Measurements from ENCODE around the gene ATP2C1.
A peak's percentile ranks its signal among the peaks of the same experiment; 100 is the strongest.

The ATP2C1 gene

DNA sequence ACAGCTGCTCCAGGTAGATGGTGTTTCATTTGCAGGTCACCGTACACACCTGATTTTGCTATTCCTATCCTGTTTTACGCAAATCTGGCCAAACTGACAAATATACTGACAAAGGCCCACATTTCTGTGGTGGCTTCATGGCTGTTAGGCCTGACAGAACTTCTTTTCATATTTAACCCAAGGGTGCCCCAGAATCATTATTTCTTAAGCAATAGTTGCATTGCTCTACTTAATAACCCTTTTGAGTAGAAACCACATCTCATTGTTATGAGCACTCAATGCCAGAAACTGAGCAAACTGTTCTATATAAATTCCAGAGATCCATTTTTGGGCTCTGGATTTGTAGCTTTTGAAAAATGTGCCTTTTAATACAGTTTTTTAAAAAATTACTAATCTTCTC, 113.4 kb downstream of the ATP2C1 start:
- H3K9me3 Mint-ChIP-seq: no peaks in the 10 kb centered on the region
- no peak overlapping the region for H3K27ac Mint-ChIP-seq
- no peak overlapping the region for H3K4me3 Mint-ChIP-seq
- peaks cover 22 to 50% of the 10 kb centered on the region in 2 donors for H3K36me3 Mint-ChIP-seq
- ATAC-seq (replicated peaks) (no peak), DNase-seq (no peak)
- H3K27me3 Mint-ChIP-seq: no peaks in the 10 kb centered on the region
- H3K4me1 Mint-ChIP-seq: peaks cover 5% of the 10 kb centered on the region in 2 donors

- no peak for ATAC-seq (replicated peaks)
- Mint-ChIP-seq H3K4me3 (no peak overlapping the region), H3K36me3 (peaks cover 22 to 51% of the 10 kb centered on the region in 2 donors), H3K27me3 (no peaks in the 10 kb centered on the region), H3K27ac (no peak overlapping the region), H3K9me3 (no peaks in the 10 kb centered on the region), H3K4me1 (peaks cover 5% of the 10 kb centered on the region in 2 donors)
- DNase-seq: no peak
These were observed 113.9 kb downstream of the ATP2C1 start for GRCh38 chr3:131007782-131008181.

DNA sequence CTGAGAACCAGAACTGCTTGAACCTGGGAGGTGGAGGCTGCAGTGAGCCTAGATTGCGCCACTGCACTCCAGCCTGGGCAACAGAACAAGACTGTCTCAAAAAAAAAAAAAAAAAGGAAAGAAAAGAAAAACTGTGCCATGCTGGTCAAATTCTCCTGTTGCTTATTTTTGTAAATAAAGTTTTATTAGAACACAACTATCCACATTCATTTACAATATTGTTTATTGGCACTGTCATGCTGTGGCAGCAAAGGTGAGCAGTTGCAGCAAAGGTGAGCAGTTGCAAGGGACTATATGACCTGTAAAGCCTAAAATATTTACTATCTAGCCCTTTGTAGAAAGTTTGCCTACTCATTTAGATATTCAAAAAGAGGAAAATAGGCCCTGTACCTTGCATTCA, 114.4 kb downstream of the ATP2C1 start:
- ATAC-seq (replicated peaks) (no peak), DNase-seq (no peak)
- H3K9me3 Mint-ChIP-seq: no peaks in the 10 kb centered on the region
- peaks cover 23 to 54% of the 10 kb centered on the region in 2 donors for H3K36me3 Mint-ChIP-seq
- H3K4me3 Mint-ChIP-seq: no peak overlapping the region
- no peaks in the 10 kb centered on the region for H3K27me3 Mint-ChIP-seq
- no peak overlapping the region for H3K27ac Mint-ChIP-seq
- peaks cover 6 to 10% of the 10 kb centered on the region in 2 donors for H3K4me1 Mint-ChIP-seq

DNA sequence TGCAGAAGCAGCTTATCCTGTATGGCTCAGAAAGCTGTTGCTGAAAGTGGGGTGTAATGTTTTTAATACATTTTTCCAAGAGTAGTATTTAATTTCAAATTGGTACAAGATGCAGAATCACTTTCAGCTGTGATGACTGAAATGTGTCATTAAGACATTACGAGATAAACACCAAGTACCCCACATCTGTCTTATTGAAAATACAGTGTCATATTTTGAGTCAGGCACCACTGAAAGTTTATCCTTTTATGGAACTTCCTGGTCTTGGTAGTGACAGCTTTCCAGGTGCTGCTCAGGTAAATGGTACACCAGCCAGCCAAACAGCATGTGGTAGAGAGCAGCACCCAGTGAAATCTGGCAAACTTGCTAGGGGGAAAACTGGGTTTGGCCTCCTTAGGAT, 115.8 kb downstream of the ATP2C1 start:
- DNase-seq (no peak), ATAC-seq (replicated peaks) (peak in 1 of 2 donors; percentile 16)
- no peaks in the 10 kb centered on the region for H3K9me3 Mint-ChIP-seq
- peaks cover 23 to 55% of the 10 kb centered on the region in 2 donors for H3K36me3 Mint-ChIP-seq
- peak overlapping the region; percentile 22 for H3K27ac Mint-ChIP-seq
- H3K4me1 Mint-ChIP-seq: peaks cover 8 to 12% of the 10 kb centered on the region in 2 donors
- no peak overlapping the region for H3K4me3 Mint-ChIP-seq
- no peaks in the 10 kb centered on the region for H3K27me3 Mint-ChIP-seq

GRCh38 chr3:131018970-131019369, 125.1 kb downstream of the ATP2C1 start:
- Mint-ChIP-seq H3K27ac (no peak overlapping the region), H3K9me3 (no peaks in the 10 kb centered on the region), H3K4me1 (peaks cover 18 to 24% of the 10 kb centered on the region in 2 donors), H3K4me3 (no peak overlapping the region), H3K36me3 (peaks cover 20 to 34% of the 10 kb centered on the region in 2 donors), H3K27me3 (no peaks in the 10 kb centered on the region)
- ATAC-seq (replicated peaks) (no peak), DNase-seq (no peak)

- Mint-ChIP-seq H3K36me3 (peaks cover 27 to 42% of the 10 kb centered on the region in 2 donors), H3K4me3 (peak overlapping the region; percentile 17 to 65)
These were observed 126.3 kb downstream of the ATP2C1 start for GRCh38 chr3:131020122-131020693.

GRCh38 chr3:131025539-131025938, 131.7 kb downstream of the ATP2C1 start:
- H3K4me1 Mint-ChIP-seq: peaks cover 29 to 46% of the 10 kb centered on the region in 2 donors
- H3K27ac Mint-ChIP-seq: peak overlapping the region; percentile 97
- ATAC-seq (replicated peaks) (no peak), DNase-seq (no peak)
- H3K27me3 Mint-ChIP-seq: no peaks in the 10 kb centered on the region
- peaks cover 18 to 27% of the 10 kb centered on the region in 2 donors for H3K36me3 Mint-ChIP-seq
- H3K9me3 Mint-ChIP-seq: no peaks in the 10 kb centered on the region
- peak overlapping the region; percentile 91 to 97 for H3K4me3 Mint-ChIP-seq

More at GRCh38 chr3:131020122-131020693, 126.3 kb downstream of the ATP2C1 start:
- Mint-ChIP-seq H3K9me3 (no peaks in the 10 kb centered on the region), H3K4me1 (peaks cover 26 to 36% of the 10 kb centered on the region in 2 donors), H3K27ac (peak overlapping the region; percentile 56), H3K27me3 (no peaks in the 10 kb centered on the region)
- ATAC-seq (replicated peaks): peak; percentile 97 to 98
- DNase-seq: peak; percentile 17

DNA sequence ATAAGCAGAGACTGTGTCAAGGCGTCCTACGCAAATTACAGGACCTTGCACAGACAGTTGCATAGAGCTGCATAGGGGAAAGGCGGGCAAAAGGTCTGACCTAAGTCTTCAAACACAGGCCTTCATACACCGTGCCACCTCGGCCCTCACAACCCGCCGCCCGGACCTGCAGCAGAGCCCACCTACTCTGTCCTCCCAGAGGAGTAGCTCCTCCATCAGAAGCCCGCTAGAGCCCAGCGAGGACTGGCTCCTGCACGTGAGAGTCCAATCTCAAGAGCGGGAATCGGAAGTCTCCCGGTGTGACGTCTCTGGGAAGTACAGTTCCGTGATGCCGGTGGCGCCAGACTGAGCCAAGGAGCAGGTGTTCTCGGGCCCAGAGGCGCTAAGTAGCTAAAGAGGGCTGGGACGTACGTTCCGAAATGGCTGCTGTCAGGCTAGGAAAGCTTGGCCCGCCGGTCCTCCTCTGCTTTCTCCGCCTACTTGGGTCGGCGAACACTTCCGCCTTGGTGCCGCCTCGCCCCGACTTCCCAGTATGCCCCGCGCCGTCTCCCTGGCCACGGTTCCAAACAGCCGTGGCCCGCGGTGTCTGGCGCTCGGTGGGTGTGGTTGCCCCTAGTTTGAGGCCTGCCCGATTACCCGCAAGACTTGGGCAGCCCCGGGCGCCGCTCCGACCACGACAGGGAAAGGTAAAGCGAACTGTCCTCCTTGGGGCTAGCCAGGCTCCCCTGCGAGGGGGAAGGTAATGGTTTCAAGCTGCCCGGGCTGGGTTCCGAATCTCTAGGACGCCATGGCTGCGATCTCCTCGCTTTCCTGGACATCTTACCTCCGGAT, 132.7 kb downstream of the ATP2C1 start, which contains the start of the genes ASTE1 and NEK11:
Gene ASTE1, minus strand, starts transcription at position 505 of the 831 bp plus-strand sequence. CDS start 1,519 bp downstream, outside the sequence.
Gene NEK11, plus strand, starts transcription at position 557 of the 831 bp plus-strand sequence. CDS start 2,832 bp downstream, outside the sequence.
- Mint-ChIP-seq H3K4me1 (peaks cover 21 to 36% of the 10 kb centered on the region in 2 donors), H3K36me3 (peaks cover 20% of the 10 kb centered on the region in 2 donors)

GRCh38 chr3:131028844-131029243, 135.0 kb downstream of the ATP2C1 start:
- peaks cover 15% of the 10 kb centered on the region in 2 donors for H3K36me3 Mint-ChIP-seq
- no peaks in the 10 kb centered on the region for H3K27me3 Mint-ChIP-seq
- no peaks in the 10 kb centered on the region for H3K9me3 Mint-ChIP-seq
- peaks cover 17 to 29% of the 10 kb centered on the region in 2 donors for H3K4me1 Mint-ChIP-seq
- H3K27ac Mint-ChIP-seq: no peak overlapping the region
- ATAC-seq (replicated peaks): no peak
- DNase-seq: no peak
- no peak overlapping the region for H3K4me3 Mint-ChIP-seq

More for the DNA sequence above, 132.7 kb downstream of the ATP2C1 start, which contains the start of the genes ASTE1 and NEK11:
- Mint-ChIP-seq H3K9me3 (no peaks in the 10 kb centered on the region), H3K4me3 (peak within 1 kb of the TSS; percentile 91 to 97), H3K27ac (peak within 1 kb of the TSS; percentile 97), H3K27me3 (no peaks in the 10 kb centered on the region)
- peak; percentile 86 for DNase-seq
- peak; percentile 98 to 99 for ATAC-seq (replicated peaks)

DNA sequence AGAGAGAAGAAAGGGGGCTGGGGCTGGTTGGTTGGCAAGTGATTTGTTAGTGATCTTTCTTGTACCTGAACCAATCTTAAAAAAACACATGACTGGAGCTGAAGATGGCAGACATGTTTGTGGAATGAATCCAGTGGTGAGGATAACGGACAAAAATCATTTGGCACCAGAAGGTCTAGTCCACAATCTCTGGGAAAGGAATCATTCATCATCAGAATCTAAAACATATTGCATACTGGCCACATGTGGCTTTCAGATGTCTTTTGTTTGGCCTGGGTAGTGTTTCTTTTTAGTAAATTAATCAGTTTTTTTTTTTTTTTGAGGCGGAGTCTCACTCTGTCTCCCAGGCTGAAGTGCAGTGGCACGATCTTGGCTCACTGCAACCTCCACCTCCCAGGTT, 137.8 kb downstream of the ATP2C1 start:
- Mint-ChIP-seq H3K4me3 (no peak overlapping the region), H3K4me1 (peaks cover 5% of the 10 kb centered on the region in 2 donors), H3K36me3 (peaks cover 2 to 4% of the 10 kb centered on the region in 2 donors), H3K27me3 (no peaks in the 10 kb centered on the region), H3K9me3 (no peaks in the 10 kb centered on the region), H3K27ac (no peak overlapping the region)
- ATAC-seq (replicated peaks) (no peak), DNase-seq (no peak)

DNA sequence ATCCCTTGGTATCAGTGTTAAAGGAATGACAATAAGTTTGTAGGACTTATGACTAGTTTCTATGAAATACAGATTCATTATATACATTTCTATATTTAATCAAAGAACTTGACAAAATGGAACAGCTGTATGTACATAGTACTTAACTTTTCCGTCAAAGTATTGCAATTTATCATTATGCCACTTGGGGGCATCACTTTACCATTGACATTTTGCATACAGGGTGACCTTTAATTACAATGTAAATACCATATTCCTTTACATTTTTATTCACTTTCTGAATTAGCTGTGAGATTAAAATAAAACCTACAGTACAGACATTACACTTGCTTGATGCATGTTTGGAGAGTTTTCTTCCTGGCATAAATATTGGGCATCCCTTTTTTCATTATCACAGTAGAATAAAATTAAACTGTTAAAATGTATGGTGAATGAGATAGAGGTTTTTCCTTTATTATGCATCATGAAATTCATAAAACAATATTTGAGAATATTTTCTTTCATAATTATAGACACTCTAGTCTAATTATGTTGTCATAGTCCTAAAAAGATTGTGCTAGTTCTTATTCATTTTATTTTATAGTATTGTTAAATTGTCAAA, 139.7 kb downstream of the ATP2C1 start:
- Mint-ChIP-seq H3K27ac (no peak overlapping the region), H3K4me1 (no peaks in the 10 kb centered on the region), H3K36me3 (peaks cover 2 to 4% of the 10 kb centered on the region in 2 donors), H3K27me3 (no peaks in the 10 kb centered on the region), H3K4me3 (no peak overlapping the region), H3K9me3 (no peaks in the 10 kb centered on the region)
- DNase-seq: no peak
- peak; percentile 49 to 56 for ATAC-seq (replicated peaks)

GRCh38 chr3:131036200-131036816, 142.4 kb downstream of the ATP2C1 start:
- Mint-ChIP-seq H3K27me3 (no peaks in the 10 kb centered on the region), H3K27ac (no peak overlapping the region), H3K36me3 (peaks cover 0 to 3% of the 10 kb centered on the region in 2 donors), H3K9me3 (no peaks in the 10 kb centered on the region), H3K4me1 (no peaks in the 10 kb centered on the region), H3K4me3 (no peak overlapping the region)
- no peak for DNase-seq
- no peak for ATAC-seq (replicated peaks)

DNA sequence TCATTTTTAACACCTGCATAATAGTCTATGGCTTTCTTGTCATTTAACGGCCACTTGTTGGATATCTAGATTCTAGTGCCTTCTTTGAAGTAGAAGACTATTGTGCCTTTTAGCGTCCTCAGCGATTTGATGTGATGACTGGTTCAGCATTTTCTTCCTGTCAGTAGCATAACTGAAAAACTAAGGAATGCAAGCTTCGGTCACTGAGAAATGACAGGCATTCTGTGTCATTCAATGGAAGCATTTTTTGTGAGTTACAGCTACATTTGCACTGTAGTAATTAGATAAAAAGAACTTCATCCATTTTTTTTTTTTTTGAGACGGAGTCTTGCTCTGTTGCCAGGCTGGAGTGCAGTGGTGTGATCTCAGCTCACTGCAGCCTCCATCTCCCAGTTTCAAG, 143.1 kb downstream of the ATP2C1 start:
- H3K36me3 Mint-ChIP-seq: peaks cover 2 to 5% of the 10 kb centered on the region in 2 donors
- no peaks in the 10 kb centered on the region for H3K9me3 Mint-ChIP-seq
- no peak overlapping the region for H3K27ac Mint-ChIP-seq
- no peaks in the 10 kb centered on the region for H3K27me3 Mint-ChIP-seq
- ATAC-seq (replicated peaks) (no peak), DNase-seq (no peak)
- no peak overlapping the region for H3K4me3 Mint-ChIP-seq
- no peaks in the 10 kb centered on the region for H3K4me1 Mint-ChIP-seq

DNA sequence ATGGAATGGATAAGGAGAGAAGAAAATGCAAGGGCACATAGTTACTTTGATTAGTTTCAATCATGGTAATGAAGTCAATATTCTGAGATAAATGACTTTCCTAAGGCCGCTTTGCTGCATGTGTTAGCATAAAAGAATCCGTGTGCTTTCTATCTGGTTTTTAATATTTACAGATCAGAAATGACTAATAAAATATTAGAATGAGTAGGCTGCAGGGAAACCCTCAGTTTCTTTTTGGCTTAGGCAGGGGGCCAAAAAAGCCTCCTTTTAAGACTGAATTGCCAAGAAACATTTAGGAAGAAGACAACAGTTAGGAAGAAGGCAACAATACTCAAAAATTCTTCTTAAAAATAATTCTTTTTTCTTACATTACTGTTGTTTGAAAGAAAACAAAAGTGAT, 144.4 kb downstream of the ATP2C1 start:
- Mint-ChIP-seq H3K4me1 (no peaks in the 10 kb centered on the region), H3K36me3 (peaks cover 3 to 7% of the 10 kb centered on the region in 2 donors), H3K4me3 (no peak overlapping the region), H3K27me3 (peaks cover 0 to 2% of the 10 kb centered on the region in 2 donors), H3K9me3 (peaks cover 0 to 1% of the 10 kb centered on the region in 2 donors), H3K27ac (no peak overlapping the region)
- DNase-seq: no peak
- ATAC-seq (replicated peaks): no peak
